Vagina (tissue), 2 donors: ENCODE results near the gene ATXN10. TPM values are rescaled to one million over a fixed set of nuclear protein-coding genes. Genes with fewer than 3 reads are reported as not detected.

Experiments used
- DNase-seq, 2 donors: peaks; one replicate each; pipeline ENCODE4 v3.0.0-alpha.2; 2017; ENCODE audit errors: extremely low spot score in 2 of 2
- H3K27ac ChIP-seq: fragments of 200-600 bp; sonication (generic); one replicate; pipeline ENCODE4 v1.5.1; 2019
- H3K27me3 ChIP-seq: fragments of 200-600 bp; sonication (generic); one replicate; pipeline ENCODE4 v1.5.1; 2019
- H3K36me3 ChIP-seq, 2 donors: fragments of 200-600 bp; sonication (generic); one replicate each; pipeline ENCODE4 v1.5.1; 2017 to 2019
- H3K4me1 ChIP-seq: fragments of 200-600 bp; sonication (generic); one replicate; pipeline ENCODE4 v1.5.1; 2019
- H3K4me3 ChIP-seq, 2 donors: fragments of 200-600 bp; sonication (generic); 1 replicate in 1 of 2; 2 replicates in 1 of 2; pipeline ENCODE4 v1.5.1; 2016 to 2019
- H3K9me3 ChIP-seq: fragments of 200-600 bp; sonication (generic); one replicate; pipeline ENCODE4 v1.5.1; 2019
- CTCF ChIP-seq, 3 experiments: fragments of 450-650 bp in 2 of 3; fragments of 200-600 bp in 1 of 3; sonication (generic) in 1 of 3; IDR thresholded peaks; one replicate each; pipeline ENCODE4 v1.5.1; 2017 to 2019; ENCODE audit warnings: antibody characterized with exemption in 3 of 3, mild to moderate bottlenecking in 2 of 3, moderate library complexity in 2 of 3
- POLR2A ChIP-seq, 2 donors: fragments of 450-650 bp; IDR thresholded peaks; one replicate each; pipeline ENCODE4 v1.6.1; 2017; ENCODE audit warnings: antibody characterized with exemption in 2 of 2, mild to moderate bottlenecking in 2 of 2, moderate library complexity in 2 of 2
- POLR2AphosphoS5 ChIP-seq, 2 donors: sonication (generic); formaldehyde crosslinking; IDR thresholded peaks; one replicate each; pipeline ENCODE4 v1.9.0; 2017; ENCODE audit warnings: antibody characterized with exemption in 2 of 2, mild to moderate bottlenecking in 2 of 2, low read depth in 1 of 2; ENCODE audit not compliant: insufficient read depth in 1 of 2
- intact Hi-C: fragments of 100-400 bp; cut with DNase I; formaldehyde crosslinking; loops from one replicate; pipeline ENCODE4 v1.15.1; 2023
- total RNA-seq: library from RNA; depleted of rRNA; stranded (reverse); fragments of >200 nt; gene quantifications from one replicate; pipeline ENCODE4 v1.2.3, GENCODE V29; 2016

Gene ATXN10
- total RNA-seq, 1 donor from 2014 or later: 116 TPM

DNA sequence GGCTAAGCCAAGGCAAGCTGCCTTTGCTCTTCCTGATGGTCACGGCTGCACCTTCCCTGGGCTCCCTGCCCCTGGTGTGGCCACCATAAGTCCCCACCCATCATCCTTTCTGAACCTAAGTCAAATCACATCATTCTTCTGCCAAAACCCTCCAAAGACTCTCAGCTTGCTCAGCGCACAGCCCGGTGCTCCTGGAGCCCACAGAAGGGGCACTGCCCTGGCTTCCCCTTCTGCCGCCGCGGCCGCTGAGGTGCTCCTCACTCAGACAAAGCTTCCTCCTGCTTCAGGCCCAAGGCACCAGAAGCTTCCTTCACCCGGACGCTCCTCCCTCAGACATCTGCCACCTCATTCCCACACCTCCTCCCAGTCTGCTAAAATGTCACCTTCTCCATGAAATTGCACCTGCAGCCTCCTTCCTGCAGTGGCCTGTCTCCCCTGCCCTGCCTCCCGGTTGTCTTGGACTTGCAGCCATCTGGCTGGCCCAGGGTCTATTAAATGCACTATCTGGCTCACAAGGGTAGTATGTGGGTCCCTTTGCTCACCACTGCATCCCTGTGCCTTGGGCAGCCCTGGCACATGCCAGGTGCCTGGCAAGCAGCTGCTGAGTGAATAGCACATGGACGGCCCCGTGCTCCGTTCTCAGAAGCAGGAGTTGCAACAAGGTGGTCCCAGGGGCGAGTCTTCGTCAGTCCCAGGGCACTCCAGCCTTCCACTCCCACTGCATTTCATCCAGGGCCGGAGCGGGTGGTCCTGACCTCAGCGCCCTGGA lies 197.1 kb downstream of the ATXN10 start:
- Histone ChIP-seq H3K4me1 (peaks cover 42% of the 10 kb centered on the region), H3K27ac (no peak overlapping the region), H3K27me3 (no peaks in the 10 kb centered on the region), H3K9me3 (no peaks in the 10 kb centered on the region), H3K4me3 (no peak overlapping the region), H3K36me3 (no peaks in the 10 kb centered on the region)
- intact Hi-C loops: no loop called here
- TF ChIP-seq CTCF (IDR thresholded peaks at IDR 0.05) (no peak), POLR2A (IDR thresholded peaks at IDR 0.05) (no peak), POLR2AphosphoS5 (IDR thresholded peaks at IDR 0.05; ENCODE audit: insufficient read depth in 1 of 2, low read depth in 1 of 2) (no peak)
- DNase-seq: peak in 1 of 2 donors; percentile 64

GRCh38 chr22:45869340-45869847 lies 197.8 kb downstream of the ATXN10 start:
- peak; percentile 70 to 84 for DNase-seq
- Histone ChIP-seq H3K27me3 (no peaks in the 10 kb centered on the region), H3K9me3 (no peaks in the 10 kb centered on the region), H3K27ac (no peak overlapping the region), H3K4me3 (no peak overlapping the region), H3K4me1 (peaks cover 37% of the 10 kb centered on the region), H3K36me3 (no peaks in the 10 kb centered on the region)
- TF ChIP-seq POLR2AphosphoS5 (IDR thresholded peaks at IDR 0.05; ENCODE audit: insufficient read depth in 1 of 2, low read depth in 1 of 2) (no peak), CTCF (IDR thresholded peaks at IDR 0.05) (no peak), POLR2A (IDR thresholded peaks at IDR 0.05) (no peak)
- intact Hi-C loops: no loop called here

DNA sequence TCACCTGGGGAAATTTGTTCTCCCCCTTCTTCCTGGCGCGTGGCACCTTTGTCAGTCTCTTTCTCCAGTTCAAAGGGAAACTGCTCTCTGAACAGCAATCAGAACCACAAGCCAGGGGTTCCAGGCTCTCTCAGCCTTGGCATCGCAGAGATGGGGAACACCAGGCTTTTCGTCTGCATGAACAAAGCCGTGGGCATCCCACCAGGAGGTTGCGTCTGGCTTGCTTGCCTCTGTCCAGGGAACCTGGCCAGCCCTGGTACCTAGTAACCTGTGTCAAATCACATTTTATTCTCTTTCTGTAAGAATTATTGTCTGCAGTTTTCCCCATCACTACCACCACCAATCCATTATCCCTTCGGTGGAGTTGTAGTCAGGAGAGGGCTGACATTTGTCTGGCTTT lies 198.4 kb downstream of the ATXN10 start:
- intact Hi-C loops: no loop called here
- peaks cover 31% of the 10 kb centered on the region for H3K4me1 ChIP-seq
- no peaks in the 10 kb centered on the region for H3K36me3 ChIP-seq
- no peak overlapping the region for H3K4me3 ChIP-seq
- H3K27me3 ChIP-seq: no peaks in the 10 kb centered on the region
- DNase-seq: peak in 1 of 2 donors; percentile 29
- no peak for TF ChIP-seq CTCF (IDR thresholded peaks at IDR 0.05)
- TF ChIP-seq POLR2A (IDR thresholded peaks at IDR 0.05): no peak
- TF ChIP-seq POLR2AphosphoS5 (IDR thresholded peaks at IDR 0.05; ENCODE audit: insufficient read depth in 1 of 2, low read depth in 1 of 2): no peak
- H3K27ac ChIP-seq: no peak overlapping the region
- no peaks in the 10 kb centered on the region for H3K9me3 ChIP-seq

GRCh38 chr22:45871721-45872120 lies 200.1 kb downstream of the ATXN10 start:
- no peak overlapping the region for H3K27ac ChIP-seq
- no peaks in the 10 kb centered on the region for H3K27me3 ChIP-seq
- no peak for TF ChIP-seq POLR2AphosphoS5 (IDR thresholded peaks at IDR 0.05; ENCODE audit: insufficient read depth in 1 of 2, low read depth in 1 of 2)
- no peak for TF ChIP-seq POLR2A (IDR thresholded peaks at IDR 0.05)
- TF ChIP-seq CTCF (IDR thresholded peaks at IDR 0.05): no peak
- intact Hi-C loops: no loop called here
- no peak for DNase-seq
- no peaks in the 10 kb centered on the region for H3K9me3 ChIP-seq
- H3K36me3 ChIP-seq: no peaks in the 10 kb centered on the region
- H3K4me3 ChIP-seq: no peak overlapping the region
- peaks cover 15% of the 10 kb centered on the region for H3K4me1 ChIP-seq

DNA sequence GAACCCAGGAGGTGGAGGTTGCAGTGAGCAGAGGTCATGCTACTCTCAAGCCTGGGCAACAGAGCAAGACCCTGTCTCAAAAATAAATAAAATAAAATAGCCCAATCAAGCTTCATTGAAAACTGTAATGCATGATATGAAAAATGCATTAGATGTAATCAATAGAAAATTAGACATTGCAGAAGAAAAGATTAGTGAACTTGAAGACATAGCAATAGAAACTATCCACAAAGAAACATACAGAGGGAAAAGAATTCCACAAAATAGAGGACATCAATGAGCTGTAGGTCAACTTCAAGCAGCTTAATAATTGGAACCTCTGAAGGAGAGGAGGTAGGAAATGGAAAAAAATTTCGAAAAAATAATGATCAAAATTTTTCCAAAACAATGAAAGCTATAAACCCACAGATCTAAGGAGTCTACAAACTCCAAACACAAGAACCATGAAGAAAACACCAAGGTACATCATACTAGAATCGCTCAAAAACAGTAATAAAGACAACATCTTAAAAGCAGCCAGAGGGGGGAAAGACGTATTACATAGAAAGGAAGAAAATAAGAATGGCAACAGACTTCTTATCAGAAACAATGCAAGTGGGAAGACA lies 201.1 kb downstream of the ATXN10 start:
- Histone ChIP-seq H3K9me3 (no peaks in the 10 kb centered on the region), H3K27me3 (no peaks in the 10 kb centered on the region), H3K4me1 (peaks cover 4% of the 10 kb centered on the region), H3K27ac (no peak overlapping the region), H3K36me3 (no peaks in the 10 kb centered on the region), H3K4me3 (no peak overlapping the region)
- DNase-seq: no peak
- TF ChIP-seq CTCF (IDR thresholded peaks at IDR 0.05) (no peak), POLR2A (IDR thresholded peaks at IDR 0.05) (no peak), POLR2AphosphoS5 (IDR thresholded peaks at IDR 0.05; ENCODE audit: insufficient read depth in 1 of 2, low read depth in 1 of 2) (no peak)
- intact Hi-C loops: no loop called here
